Measurements from ENCODE around the gene HIVEP1.
"Not testable (repeated sequence)": the region's sequence is repeated elsewhere in the genome, so short reads cannot be mapped to it uniquely, and the experiment has no call there.

The HIVEP1 gene

DNA sequence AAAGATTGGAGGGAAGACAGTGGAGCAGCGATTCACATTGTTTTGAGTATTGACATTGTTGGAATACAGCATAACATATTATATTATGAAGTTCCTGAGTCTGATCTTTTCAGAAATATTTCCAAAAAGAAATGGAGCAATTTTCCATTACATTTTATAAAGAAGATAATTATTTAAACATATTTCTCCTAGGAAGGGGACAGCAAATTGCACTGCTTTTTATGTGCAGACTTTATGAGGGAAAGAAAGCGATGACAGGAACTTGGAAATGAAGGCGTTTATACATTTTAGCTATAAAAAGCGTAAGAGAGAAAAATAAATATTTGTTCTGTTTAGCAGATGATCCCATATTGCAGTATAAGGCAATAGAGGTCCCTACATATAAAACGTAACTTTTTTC lies 161.1 kb downstream of the HIVEP1 start:
- no peak for FAIRE-seq

DNA sequence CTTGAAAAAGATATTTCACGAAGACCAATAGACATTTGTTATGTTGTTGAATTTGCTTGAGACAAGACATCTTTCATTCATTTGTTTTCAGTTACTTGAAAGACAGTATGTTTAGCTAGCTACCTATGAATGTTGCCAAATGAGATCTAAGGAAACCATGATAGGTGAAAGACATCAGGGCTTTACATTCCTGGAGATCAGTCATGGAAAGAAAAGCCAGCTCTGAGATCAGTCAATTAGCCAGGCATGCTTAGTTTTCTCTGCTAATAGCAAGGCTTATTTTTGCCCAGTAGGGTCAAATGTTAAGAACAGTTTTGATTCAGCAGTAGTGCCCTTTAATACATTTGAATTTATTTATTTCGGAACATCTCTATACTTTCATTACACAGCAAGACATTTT lies 161.5 kb downstream of the HIVEP1 start:
- no peak for FAIRE-seq
- no peak for DNase-seq (ENCODE audit: insufficient read length, low spot score)

More for the DNA sequence above, 161.1 kb downstream of the HIVEP1 start:
- DNase-seq (ENCODE audit: insufficient read length, low spot score), result no peak

DNA sequence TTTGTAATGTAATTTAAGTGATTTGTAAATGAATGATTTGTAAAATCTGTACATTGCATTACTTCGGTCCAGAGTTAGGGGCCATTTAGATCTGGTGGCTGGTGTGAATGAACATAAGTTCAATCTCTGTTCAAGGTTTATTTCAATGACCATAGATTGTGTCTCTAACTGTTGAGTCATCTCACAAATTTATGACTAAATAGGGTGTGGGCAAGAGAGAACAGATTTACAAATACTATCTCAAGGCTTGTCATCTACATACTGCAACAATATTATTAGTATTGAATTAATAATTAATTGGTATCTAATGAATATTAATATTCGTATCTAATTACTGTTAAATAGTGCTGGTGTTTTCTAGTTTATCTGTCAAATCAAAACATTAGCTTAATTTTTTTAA lies 162.8 kb downstream of the HIVEP1 start:
- no peak for FAIRE-seq
- DNase-seq (ENCODE audit: insufficient read length, low spot score), result no peak

DNA sequence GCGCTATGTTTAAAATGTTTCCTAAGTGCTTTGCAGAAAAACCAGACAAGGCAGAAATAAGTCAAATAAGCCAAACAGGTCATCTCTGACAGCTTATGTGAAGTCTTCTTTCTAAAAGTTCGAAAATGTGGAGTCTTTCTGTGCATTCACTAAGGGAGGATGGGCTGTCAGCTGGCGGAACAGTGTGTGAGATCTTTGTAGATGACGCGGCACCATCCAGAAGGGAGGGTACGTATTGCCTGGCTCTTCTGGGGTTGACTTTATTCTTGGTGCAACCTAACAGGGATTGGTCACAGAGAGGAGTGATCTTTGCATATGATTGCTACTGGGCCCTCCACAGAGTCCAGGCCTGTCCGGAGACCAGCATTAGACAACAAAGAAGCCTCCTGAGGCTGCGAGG lies 163.5 kb downstream of the HIVEP1 start:
- FAIRE-seq, result no peak
- DNase-seq (ENCODE audit: insufficient read length, low spot score), result no peak

DNA sequence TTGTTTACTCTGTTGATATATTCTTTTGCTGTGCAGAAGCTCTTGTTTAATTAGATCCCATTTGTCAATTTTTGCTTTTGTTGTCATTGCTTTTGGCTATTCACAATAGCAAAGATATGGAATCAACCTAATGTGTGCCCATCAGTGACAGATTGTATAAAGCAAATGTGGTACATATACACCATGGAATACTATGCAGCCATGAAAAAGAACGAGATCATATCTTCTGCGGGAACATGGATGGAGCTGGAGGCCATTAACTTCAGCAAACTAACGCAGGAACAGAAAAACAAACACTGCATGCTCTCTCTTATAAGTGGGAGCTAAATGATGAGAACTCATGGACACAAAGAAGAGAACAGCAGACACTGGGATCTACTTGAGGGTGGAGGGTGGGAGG lies 164.7 kb downstream of the HIVEP1 start:
- not testable (repeated sequence) for FAIRE-seq; DNase-seq (ENCODE audit: insufficient read length, low spot score)

DNA sequence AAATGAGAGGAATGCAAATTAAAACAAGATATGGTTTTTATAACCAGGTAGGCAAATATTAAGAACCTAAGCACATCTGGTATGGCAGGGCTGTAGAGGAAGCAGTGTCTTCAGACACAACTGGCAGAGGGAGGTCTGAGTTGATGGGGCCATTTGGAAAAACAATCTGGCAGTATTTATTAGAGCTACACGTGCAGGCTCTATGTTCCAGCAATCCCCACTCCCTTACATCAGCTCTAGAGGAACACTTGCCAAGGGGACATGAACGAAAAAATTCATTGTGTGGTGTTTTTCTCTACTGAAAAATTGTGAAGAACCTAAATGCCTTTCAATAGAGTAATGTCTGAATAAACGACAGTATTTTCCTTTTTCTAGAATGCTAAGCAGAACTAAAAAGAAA lies 166.4 kb downstream of the HIVEP1 start:
- FAIRE-seq, result no peak

DNA sequence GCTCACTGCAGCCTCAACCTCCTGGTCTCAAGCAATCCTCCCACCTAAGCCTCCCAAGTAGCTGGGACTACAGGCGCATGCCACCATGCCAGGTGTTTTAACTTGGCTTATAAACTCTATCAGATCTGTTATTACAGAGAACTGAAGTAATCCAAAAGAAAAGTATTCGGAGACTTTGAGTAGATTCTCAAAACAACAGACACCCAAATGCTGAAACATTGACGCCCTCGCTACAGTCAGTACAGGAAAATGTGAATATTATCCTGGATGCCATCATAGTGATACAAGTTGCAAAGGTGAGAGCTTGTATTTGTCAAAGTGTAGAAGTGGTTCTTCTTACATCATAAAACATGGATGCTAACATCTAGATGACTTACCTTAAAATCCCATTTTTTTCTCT lies 169.4 kb downstream of the HIVEP1 start:
- DNase-seq (ENCODE audit: insufficient read length, low spot score) (no peak), FAIRE-seq (no peak)

More for the DNA sequence above, 166.4 kb downstream of the HIVEP1 start:
- no peak for DNase-seq (ENCODE audit: insufficient read length, low spot score)

DNA sequence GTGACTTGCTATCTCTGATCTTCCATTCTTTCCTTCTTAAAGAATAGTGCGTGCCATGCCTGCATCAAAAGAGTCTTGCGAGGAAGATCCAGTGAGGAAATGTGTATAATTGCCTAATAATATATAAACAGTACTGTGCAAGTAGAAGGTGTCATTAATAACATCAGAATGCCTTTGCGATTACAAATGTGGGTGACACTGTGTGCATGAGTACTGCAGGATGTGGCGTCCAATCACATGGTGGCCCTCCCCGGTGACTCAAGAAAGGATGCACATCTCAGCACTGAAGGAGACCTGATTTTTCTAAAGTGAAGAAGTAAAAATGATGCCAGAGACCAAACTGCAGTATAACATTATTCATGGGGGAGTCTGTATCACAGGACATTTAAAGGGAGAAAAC lies 170.6 kb downstream of the HIVEP1 start:
- DNase-seq (ENCODE audit: insufficient read length, low spot score) (no peak), FAIRE-seq (no peak)

DNA sequence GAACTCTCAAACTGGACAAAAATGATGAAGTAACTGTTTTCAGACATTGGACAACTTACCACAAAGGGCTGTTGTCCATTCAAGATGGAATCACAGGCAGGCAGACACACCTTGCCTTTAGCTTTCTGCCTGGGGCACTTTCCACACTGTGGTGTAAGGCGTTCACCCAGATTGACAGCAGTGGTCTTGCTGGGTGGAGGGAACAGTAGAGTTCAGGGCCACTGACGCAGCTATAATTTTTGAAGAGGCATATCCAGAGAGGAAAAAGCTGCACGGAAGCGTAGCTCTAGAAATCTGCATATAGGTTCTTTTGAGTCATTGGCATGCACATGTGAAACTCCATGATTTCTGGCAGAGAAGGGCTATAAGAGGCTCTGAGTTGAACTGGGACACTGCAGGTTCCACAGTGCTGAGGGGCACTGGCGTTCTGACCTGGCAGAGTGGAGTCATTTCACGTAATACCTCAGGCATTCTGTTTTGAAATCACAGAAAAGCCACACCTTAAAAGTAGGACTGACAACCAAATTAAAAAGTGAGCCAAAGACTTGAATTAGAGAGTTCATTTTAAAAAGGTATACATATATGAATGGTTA lies 173.1 kb downstream of the HIVEP1 start:
- FAIRE-seq, result no peak
- DNase-seq (ENCODE audit: insufficient read length, low spot score), result no peak

DNA sequence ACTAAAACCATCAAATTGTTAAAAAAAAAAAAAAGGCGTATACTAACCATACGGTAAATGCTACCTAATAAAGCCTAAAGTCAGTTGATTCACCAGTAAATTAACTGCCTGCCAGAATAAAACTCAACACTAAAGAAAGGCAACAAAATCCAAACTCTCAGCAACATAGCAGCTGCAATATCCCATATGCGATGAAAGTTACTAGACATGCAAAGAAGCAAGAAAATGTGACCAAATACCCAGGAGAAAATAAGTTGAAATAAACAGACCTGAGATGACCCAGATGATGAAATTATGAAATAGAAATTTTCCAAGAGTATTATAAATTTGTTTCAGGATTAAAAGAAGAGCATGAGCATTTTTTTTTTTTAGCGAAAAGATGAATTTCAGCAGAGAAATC lies 174.4 kb downstream of the HIVEP1 start:
- no peak for FAIRE-seq

DNA sequence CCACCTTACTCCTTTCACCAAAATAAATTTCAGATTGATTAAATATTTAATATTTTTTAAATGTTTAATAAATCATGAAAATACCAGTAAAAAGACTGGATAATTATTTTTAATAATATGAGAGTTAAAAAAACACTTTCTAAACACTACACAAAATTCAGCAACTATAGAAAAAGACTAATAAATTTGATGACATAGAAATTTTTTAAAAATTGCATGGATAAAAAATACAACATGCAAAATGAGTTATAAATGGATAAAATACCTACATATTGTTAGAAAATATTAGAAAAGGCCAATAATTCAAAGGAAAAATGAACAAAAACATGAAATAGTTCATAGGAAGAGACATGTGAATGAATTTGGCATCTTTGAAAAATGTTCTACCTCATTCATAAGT lies 177.0 kb downstream of the HIVEP1 start:
- DNase-seq (ENCODE audit: insufficient read length, low spot score) (no peak), FAIRE-seq (no peak)

More for the DNA sequence above, 174.4 kb downstream of the HIVEP1 start:
- no peak for DNase-seq (ENCODE audit: insufficient read length, low spot score)

DNA sequence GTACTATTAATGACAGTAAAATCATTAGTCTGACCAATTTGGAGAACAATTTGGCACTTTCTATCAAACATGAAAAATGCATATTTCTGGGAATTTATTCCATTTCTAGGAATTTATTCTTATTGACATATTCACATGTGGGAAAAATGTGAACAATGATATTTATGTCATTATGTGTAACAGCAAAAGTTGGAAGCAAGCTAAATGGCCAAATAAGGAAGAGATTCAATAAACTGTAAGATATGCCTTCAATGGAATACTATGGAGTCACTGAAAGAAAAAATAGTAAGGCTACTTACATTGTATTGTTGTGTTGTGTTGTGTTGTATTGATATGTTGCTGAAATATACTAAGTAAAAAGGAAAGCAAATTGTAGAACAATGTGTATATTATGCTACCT lies 177.5 kb downstream of the HIVEP1 start:
- FAIRE-seq, result no peak
- no peak for DNase-seq (ENCODE audit: insufficient read length, low spot score)

DNA sequence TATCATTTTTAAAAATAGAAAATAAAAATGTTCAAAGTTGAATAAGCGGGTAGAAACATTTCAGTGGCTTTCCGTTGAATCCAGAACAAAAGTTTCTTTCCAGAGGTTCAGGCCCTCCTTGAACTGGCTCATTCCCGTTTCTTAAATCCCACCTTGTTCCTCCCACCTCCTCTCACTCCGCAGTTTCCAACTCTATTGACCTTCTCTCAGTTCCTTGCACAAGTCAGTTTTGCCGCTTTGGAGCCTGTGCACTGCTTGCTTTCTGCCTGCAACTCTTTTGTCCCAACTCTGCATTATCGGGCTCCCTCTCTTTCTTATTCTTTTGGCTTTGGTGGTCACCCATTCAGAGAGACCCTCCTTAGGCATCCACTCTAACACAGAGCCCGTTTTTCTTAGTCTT lies 178.1 kb downstream of the HIVEP1 start:
- no peak for FAIRE-seq
- no peak for DNase-seq (ENCODE audit: insufficient read length, low spot score)

DNA sequence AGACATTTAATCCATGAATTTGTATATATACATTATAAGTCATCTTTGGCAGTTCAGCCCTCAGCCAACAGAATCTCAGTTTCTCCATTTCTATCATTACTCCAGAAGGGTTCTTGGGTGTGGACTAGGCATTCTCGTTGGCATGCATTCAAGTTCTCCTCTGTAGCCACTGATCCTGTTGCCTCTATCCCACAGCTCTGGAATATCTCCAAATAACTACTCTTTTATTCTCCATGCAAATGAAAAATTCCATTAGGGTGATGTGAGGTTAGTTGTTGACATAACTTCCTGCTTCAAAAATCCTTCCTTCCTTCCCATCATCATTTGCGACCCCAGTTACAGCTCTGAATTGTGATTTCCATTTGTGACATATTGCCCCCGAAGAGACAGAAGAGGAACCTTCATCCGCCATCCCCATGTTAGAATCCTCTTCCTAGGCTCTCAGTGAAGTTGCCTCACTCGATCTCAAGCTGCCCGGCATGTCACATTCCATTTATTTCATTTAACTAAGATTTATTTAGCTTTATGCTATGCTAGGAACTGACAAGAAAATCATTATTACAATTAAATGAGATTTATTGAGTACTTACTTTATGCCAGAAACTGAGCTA lies 184.3 kb downstream of the HIVEP1 start:
- FAIRE-seq (no peak), DNase-seq (ENCODE audit: insufficient read length, low spot score) (no peak)

DNA sequence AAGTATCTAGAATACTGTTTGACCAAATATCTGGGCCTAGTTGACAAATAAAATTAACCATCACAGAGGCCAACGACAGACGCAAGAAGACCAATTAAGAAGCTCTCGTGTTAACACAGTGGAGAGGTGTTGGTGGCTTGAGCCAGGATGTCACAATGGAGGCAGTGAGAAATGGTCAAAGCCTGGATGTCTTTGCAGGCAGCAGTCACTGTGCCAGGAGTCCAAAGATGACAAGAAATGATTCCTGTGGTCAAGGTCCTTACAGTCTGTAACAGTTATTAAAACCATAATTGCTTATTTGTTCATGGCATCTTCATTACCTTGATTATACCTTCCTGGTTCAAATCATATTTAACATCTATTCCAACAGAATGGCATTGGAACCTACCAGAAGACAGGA lies 186.7 kb downstream of the HIVEP1 start:
- FAIRE-seq (no peak), DNase-seq (ENCODE audit: insufficient read length, low spot score) (no peak)

DNA sequence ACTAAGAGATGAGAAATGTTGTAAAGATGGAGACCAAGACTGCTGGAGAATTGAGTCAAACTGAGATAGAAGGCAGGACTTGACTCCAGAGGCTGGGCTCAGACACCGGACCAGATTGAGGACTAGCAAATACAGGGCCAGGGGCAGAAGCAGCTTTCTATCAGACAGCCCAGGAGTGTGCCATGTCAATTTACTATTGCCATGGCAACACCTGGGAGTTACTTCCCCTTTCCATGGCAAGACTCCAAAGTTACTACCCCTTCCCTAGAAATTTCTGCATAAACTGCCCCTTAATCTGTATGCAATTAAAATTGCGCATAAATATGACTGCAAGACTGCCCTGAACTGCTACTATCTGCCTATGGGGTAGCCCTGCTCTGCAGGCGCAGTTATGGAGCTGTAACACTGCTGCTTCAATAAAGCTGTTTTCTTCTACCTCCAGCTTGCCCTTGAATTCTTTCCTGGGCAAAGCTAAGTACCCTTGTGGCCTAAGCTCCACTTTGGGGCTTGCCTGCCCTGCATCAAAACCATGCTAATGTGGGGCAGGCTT lies 188.0 kb downstream of the HIVEP1 start:
- no peak for FAIRE-seq
- DNase-seq (ENCODE audit: insufficient read length, low spot score), result no peak

DNA sequence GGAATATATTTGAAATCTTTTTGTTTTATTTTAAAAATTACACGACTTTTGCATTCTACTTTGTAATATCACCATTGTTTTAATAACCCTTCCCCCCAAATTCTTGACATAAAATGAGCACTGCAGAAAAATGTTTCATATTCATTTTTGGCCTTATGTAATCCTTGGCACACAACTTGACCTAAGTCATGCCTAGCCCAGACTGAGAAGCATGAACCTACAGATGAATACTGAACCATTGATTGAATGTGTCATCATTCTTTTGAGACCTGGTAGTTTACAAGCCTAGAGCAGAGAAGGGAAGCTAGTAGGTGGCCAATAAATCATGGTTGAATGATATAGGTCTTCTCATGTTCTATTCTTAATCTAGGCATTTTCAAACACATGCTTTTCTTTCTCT lies 188.6 kb downstream of the HIVEP1 start:
- FAIRE-seq (no peak), DNase-seq (ENCODE audit: insufficient read length, low spot score) (no peak)

DNA sequence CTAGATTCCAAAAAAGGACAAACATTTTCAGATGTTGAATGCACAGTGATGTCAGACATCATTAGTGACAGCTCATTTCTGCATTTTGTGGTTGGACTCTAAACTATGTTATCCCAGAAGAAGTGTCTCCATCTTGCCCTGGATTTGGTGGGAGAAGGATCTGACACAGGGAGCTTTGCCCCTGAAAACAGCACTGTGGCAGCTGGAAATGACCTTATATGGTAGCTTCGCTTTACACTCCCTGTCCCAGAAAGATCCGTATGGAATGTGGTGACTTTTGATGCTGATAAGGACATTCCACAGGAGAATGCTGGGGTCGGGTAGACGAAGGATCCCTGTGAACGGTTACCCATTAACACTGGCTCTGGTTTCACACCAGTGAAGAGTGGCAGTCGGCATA lies 190.9 kb downstream of the HIVEP1 start:
- DNase-seq (ENCODE audit: insufficient read length, low spot score), result no peak
- FAIRE-seq, result no peak

DNA sequence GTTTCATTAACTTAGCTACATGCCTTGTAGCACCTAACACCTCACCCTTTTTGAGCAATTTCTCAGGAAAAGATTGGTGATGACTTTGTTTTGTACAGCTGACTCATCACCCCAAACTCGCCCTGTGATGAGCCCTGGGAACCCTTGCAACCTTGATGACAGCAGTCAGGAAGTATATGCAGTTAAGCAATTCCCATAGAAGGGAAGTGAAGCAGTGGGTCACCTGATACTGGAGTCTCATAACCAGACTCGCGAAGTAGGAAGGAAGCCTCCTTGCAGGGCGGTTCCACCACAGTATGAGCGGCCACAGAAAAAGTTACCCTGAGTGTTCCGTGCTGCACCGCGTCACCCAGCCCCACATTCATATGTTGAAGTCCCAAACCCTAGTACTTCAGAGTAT lies 196.1 kb downstream of the HIVEP1 start:
- FAIRE-seq (no peak), DNase-seq (ENCODE audit: insufficient read length, low spot score) (no peak)

DNA sequence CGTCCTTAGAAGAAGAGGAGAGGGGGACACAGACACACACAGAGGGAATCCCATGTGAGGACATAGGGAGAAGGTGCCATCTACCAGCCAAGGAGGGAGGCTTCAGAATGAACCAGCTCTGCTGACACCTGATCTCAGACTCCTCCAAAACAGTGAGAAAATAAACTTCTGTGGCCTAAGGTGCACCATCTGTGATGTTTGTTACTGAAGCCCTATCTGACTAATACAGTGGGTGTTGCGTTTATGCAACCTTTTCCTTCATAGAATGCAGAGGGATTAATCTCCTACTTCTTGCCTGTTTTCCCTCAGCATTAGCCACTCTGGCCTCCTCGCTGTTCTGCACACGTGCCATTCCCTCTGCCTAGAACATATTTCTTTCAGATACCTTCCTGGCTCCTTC lies 196.6 kb downstream of the HIVEP1 start:
- no peak for DNase-seq (ENCODE audit: insufficient read length, low spot score)
- FAIRE-seq, result no peak
